ENCODE measurements around the gene PIP4K2A.
"Not testable (repeated sequence)": the region's sequence is repeated elsewhere in the genome, so short reads cannot be mapped to it uniquely, and the experiment has no call there.

Gene PIP4K2A

DNA sequence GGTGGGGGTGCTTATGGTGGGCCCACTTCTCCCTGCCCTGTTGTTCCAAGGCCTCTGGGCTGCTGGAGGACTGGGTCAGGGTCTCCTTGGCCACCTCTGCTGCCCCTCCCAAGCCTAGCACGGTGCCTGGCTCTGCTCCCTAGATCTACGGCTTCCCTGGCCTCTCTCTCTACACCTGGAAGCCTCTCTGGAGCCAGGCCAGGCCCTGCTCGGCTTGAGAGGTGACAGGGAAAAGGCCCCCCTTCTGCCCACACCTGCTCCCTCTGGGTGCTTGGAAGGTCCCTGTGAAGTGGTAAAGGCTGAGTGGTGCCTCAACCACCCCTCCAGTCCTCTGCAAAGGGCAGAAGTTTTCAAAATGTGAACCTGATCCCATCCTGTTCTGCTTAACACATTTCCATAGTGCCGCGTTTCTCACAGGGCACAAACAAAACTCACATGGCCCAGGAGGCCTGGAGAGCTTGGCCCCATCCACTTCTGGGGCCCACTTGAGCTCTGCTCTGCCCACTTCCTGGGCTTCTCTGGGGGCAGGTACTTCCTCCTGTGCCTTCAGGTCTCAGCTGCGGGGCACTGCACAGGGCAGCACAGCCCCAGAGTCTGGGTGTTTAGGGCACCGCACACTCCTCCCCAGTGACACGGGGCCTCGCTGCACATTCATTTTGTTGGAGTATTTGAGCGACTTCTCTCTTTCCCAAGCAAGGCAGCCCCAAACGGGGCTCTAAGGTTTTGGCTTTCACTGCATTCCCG, 169.9 kb downstream of the PIP4K2A start:
- DNase-seq: no peak

DNA sequence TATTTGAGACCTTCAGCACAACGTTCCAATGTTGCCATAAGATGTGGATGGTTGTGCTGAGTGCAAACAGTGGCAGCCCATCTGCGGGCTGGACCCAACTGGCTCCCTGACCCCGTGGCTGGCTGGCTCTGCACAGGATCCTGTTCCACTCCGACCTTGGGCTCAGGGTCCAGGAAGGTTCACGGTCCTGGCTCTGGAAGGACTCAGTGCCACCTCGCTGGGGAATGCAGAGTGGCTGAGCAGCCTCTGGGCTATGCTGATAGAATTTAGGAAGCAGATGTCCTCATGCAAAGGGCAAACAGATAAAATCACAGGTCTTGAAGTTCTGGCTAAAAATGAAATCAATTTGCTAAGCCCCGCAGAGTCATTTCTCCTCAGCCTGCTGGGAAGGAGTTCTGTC, 171.6 kb downstream of the PIP4K2A start:
- DNase-seq: no peak

DNA sequence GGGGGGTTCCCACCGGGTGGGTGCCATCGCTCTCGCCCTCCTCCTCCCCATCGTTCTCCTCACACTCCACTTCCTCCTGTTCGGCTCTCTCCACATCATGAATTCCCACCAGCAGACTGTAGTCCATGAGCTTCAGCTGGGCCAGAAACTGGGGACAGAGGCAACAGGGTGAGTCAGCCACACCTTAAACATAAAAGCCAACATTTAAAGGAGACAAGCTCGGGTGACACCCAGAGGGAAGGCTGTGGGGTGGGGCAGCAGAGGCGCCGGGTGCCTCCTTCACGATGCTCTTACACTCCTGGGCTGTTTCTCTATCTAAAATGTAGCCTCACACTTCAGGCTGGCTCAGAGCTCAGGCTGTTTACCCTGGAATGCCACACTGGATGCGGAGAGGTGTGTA, 172.5 kb downstream of the PIP4K2A start:
- no peak for DNase-seq

DNA sequence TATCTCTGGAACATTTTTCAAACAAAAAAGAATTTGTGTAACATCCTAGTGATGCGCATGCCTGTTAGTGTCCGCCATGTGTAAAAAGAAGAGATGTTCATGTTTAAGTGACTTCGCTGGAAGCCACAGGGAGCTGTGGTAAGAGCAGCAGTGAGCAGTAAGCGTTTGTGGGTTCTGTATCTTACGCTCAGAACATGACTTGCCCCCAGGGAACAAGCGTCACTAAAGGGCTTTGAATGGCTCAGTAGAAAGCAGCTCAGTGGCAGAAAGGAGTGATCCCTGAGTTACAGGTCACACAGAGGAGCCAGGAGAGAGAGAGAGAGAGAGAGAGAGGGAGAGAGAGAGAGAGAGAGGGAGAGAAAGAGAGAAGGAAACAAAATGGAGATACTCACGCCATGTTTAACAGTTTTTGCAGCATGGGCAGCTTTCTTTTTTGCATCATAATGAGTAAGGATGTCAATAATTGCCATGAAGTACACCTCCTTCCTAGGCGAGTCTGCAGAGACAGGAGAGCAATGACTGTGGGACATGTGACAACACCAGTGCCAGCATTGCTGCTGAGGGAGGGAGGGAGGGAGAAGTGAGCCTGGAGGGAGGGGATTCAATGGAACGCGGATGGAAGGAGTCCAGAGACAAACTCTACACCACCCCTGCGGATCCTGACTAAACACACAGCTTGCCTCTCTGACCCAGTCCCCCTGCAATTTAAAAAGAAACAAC, 174.6 kb downstream of the PIP4K2A start:
- DNase-seq: no peak

DNA sequence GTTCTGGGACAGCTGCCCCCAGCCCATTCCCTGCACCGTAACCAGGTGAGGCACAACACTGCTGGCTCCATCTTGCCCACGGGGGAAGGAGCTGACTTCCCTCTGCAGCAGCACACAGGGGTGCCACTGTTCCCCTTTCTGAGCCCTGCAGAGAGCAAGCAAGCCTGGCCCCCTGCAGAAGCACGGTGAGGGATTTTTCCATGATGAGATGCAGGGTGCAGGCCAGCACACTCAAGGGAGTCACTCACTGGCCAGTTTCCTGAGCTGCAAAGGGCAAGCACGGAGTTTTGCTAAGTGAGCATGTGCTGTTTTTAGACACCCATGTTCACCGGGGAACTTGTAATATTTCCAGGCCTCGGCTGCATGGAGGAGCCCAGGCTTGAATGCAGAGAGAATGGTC, 176.6 kb downstream of the PIP4K2A start:
- no peak for DNase-seq

DNA sequence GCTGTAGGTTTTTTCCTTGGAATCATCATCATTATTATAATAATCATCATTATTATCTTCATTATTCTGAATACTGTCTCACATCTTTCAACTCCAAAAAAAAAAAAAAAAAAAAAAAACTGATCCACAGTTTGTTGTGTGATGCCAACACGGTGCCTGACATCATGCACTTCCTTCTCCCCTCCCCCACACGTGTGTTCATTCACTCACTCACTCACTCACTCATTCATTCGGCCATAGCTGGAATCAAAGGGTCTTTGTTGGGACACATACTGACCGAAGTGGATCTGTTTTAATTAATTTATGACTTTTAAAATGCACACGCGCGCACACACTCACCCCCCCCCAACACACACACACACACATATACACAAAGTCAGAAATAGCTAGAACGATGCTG, 177.8 kb downstream of the PIP4K2A start:
- DNase-seq: no peak

DNA sequence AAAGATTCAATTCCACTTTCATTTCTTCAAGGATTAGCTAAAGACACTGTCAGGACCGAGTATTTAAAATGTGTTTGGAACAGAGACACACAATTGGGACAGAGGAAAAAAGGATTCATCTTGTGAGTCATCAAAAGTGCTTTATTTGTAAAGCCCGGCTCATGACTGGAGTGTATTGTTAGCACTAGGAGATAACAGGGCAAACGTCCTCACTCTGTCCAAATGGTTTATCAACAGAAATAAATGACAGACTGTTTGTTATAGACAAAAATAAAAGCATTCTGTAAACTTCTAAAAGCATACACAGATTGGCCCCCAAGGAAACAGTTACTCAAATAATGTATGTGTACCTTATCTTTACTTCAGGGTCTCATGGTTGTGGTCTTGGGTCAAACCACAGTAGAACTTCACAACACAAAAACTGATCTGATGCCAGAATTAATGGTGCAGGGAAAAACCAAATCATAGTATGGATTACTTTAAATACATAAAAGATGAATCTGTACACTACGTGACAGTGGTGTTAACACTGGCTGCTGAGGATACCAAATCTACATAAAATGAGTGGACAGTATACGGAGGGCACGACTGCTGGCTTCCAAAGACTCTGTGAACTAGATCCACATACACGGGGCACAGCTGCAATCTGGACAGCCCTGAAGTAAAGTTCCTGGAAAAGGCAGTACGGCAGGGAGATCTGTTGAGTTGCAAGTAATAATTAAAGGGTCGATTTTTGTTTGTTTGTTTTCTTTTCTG, 179.4 kb downstream of the PIP4K2A start:
- no peak for DNase-seq

DNA sequence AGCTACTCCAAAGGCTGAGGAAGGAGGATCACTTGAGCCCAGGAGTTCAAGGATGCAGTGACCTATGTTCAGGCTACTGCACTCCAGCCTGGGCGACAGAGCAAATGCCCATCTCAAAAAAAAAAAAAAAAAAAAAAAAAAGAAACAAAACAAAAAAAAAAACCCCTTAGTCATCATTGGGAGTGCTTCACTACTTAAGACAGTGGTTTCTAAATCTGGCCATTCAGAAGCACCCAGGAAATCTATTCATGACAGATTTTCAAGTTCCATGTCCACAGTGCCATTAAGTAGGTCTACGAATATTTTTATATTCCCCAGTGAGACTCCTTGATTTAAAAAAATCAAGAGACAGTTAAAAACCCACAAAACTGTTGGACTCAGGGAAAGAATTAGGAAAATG, 182.9 kb downstream of the PIP4K2A start:
- DNase-seq: no peak

DNA sequence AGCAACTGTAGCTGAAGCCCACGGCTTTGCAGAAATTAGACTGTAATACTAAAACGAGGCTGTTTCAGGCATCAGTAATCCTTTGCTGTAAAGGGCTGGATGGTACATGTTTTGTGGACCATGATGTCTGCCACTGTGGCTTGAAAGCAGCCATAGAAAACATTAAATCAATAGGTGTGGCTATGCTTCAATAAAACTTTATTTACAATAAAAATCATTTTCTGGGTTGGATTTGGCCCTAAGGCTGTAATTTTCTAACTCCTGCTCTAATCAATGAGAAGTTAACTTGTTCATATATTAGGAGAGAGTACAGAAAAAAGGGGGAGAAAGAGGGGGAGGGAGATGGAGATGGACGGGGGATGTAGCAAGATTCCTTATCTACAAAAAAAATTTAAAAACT, 183.4 kb downstream of the PIP4K2A start:
- DNase-seq: no peak

DNA sequence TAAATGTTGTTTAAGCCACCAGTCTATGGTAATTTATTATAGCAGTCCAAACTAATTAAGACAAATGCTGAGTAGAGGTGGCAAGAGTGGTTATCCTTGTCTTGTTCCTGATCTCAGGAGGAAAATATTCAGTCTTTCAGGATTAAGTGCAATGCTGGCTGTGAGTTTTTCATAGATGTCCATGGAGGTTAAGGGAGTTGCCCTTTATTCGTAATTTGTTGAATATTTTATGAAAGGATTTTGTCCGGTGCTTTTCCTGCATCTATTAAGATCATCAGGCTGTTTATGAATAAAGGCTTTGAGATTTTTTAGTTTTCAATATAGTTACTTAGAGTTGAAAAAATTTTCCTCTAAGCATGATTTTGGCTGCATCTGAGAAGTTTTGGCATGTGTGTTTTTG, 186.9 kb downstream of the PIP4K2A start:
- DNase-seq: no peak

DNA sequence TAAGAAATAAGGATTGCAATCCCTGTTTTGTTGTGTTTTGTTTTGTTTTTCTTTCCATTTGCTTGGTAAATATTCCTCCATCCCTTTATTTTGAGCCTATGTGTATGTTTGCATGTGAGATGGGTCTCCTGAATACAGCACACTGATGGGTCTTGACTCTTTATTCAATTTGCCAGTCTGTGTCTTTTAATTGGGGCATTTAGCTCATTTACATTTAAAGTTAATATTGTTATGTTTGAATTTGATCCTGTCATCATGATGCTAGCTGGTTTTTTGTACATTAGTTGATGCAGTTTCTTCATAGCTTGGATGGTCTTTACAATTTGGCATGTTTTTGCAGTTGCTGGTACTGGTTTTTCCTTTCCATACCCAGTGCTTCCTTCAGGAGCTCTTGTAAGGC, 190.0 kb downstream of the PIP4K2A start:
- DNase-seq: not testable (repeated sequence)

DNA sequence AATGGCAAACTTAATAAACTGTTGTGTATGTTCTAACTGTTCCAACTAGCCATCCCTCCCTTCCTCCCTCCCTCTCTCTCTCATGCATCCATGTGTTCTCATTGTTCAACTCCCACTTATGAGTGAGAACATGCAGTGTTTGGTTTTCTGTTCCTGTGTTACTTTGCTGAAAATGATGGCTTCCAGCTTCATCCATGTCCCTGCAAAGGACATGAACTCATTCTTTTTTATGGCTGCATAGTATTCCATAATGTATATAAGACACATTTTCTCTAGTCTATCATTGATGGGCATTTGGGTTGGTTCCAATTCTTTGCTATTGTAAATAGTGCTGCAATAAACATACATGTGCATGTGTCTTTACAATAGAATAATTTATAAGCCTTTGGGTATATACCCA, 193.7 kb downstream of the PIP4K2A start:
- not testable (repeated sequence) for DNase-seq

DNA sequence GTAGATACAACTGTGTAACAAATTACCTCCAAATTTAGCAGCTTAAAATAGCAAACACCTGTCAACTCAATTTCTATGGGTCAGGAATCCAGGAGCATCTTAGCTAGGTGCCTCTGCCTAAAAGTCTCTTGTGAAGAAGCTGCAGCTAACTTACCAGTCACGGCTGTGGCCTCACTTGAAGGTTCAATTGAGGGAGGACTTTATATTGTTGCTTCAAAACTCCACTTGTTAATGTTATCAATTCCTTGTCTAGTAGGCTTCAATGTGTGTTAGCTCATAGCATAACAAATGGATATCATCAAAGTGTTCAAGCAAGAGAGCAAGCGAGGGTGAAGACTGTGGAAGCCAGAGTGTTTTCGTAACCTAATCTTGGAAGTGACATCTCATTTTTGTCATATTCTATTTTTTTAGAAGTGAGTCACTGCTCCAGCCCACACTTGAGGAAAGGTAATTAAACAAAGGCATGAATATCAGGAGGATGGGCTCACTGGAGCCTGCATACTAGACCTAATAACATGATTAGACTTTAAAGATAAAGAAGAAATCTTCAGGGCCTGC, 196.1 kb downstream of the PIP4K2A start:
- no peak for DNase-seq

DNA sequence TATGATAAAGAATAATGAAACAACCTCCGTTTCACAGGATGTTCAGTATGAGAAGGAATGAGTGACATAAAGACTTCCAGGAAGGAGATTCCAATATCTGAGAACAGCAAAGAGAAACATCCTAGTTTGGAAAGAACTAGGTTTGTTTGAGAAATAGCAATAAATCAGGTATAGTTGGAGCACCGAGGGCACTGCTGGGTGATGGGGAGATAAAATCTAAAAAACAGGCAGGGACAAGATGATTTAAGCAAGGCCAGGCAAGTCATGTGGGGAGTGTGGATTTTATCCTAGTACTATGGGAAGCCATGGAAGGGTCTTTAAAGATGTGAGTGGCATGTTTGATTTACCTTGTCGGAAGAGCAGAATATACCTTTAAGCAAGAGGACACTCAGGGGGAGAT, 199.4 kb downstream of the PIP4K2A start:
- DNase-seq: no peak

DNA sequence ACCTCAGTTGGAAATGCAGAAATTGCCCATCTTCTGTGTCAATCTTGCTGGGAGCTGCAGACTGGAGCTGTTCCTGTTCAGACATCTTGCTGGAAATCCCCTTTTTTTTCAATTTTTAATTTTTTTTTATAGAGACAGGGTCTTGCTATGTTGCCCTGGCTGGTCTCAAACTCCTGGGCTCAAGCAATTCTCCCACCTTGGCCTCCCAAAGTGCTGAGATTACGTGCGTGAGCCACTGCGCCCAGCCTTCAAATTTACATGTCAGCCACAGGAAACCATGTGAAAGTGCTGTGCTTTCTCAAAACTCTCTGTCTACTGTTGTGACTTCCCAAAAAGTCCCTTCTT, 200.0 kb downstream of the PIP4K2A start:
- not testable (repeated sequence) for DNase-seq

DNA sequence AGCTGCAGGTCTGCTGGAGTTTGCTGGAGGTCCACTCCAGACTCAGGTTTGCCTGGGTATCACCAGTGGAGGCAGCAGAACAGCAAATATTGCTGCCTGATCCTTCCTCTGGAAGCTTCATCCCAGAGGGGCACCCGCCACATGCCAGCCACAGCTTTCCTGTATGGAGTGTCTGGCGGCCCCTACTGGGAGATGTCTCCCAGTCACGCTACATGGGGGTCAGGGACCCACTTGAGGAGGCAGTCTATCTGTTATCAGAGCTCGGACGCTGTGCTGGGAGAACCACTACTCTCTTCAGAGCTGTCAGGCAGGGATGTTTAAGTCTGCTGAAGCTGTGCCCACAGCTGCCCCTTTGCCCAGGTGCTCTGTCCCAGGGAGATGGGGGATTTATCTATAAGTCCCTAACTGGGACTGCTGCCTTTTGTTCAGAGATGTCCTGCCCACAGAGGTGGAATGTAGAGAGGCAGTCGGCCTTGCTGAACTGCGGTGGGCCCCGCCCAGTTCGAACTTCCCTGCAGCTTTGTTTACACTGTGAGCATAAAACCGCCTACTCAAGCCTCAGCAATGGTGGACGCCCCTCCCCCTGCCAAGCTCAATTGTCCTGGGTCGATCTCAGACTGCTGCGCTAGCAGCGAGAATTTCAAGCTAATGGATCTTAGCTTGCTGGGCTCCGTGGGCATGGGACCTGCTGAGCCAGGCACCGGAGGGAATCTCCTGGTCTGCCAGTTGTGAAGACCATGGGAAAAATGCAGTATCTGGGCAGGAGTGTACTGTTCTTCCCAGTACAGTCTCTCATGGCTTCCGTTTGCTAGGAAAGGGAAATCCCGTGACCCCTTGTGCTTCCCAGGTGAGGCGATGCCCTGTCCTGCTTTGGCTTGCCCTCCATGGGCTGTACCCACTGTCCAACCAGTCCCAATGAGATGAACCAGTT, 200.6 kb downstream of the PIP4K2A start:
- DNase-seq: not testable (repeated sequence)

DNA sequence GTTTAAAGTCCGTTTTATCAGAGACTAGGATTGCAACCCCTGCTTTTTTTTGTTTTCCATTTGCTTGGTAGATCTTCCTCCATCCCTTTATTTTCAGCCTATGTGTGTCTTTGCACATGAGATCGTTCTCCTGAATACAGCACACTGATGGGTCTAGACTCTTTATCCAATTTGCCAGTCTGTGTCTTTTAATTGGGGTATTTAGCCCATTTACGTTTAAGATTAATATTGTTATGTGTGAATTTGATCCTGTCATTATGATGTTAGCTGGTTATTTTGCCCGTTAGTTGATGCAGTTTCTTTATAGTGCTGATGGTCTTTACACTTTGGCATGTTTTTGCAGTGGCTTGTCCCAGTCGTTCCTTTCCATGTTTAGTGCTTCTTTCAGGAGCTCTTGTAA, 202.4 kb downstream of the PIP4K2A start:
- DNase-seq: not testable (repeated sequence)

DNA sequence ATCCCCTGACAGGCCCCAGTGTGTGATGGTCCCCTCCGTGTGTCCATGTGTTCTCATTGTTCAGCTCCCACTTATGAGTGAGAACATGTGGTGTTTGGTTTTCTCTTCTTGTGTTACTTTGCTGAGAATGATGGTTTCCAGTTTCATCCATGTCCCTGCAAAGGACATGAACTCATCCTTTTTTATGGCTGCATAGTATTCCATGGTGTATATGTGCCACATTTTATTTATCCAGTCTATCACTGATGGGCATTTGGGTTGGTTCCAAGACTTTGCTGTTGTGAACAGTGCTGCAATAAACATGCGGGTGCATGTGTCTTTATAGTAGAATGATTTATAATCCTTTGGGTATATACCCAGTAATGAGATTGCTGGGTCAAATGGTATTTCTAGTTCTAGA, 206.2 kb downstream of the PIP4K2A start:
- DNase-seq: not testable (repeated sequence)

DNA sequence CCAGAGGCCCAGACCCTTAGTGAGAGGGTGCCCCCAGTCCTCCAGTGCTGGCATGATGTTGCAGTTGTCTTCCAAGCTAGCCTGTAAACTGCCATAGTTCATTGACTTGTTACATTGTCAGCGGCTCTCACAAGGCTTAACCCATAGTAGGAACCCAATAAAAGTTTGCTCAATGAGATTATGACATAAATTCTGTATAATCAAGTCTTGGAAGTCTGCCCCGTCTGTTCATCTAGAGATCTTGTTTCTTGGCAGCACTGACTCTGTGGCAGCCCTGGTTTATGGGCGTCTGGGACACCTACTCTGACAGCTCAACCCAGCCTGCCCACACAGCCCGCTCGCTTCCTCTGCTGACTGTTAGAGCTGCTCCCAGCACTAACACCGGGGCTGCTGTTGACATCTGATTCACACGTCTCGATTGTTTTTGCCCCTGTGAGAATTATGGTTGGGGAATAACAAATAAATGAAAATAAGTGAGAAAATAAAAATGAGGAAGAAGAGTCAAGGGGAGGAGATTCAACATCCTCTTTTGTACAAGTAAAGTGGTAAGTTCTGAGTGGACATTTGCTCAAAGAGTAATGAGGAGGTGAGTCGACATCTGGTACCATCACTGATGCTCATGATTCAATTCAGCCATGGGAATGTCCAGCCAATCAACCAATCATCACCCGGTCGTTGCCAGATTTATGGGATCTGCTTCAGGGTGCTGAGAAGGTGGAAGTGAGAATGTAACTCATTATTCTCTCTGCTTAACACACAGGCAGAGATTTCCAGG, 208.3 kb downstream of the PIP4K2A start:
- no peak for DNase-seq

DNA sequence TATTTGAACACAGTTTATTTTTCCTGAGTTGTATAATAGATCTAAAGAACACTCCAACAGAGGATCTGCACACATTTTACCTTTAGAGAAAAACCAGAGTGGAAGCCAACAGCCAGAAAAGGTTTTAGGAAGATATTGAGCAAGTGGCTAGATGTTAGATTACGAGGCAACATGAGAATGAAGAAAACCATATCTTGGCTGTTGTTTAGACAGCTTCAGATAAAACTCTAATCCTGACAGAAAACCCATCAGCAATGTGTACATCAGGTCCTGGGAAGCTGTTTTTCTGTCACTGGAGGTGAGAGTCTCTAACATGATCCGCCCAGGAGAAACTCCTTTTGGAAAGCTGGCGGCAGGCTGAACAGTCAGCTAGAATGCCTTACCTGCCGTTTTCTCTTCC, 209.6 kb downstream of the PIP4K2A start:
- no peak for DNase-seq

DNA sequence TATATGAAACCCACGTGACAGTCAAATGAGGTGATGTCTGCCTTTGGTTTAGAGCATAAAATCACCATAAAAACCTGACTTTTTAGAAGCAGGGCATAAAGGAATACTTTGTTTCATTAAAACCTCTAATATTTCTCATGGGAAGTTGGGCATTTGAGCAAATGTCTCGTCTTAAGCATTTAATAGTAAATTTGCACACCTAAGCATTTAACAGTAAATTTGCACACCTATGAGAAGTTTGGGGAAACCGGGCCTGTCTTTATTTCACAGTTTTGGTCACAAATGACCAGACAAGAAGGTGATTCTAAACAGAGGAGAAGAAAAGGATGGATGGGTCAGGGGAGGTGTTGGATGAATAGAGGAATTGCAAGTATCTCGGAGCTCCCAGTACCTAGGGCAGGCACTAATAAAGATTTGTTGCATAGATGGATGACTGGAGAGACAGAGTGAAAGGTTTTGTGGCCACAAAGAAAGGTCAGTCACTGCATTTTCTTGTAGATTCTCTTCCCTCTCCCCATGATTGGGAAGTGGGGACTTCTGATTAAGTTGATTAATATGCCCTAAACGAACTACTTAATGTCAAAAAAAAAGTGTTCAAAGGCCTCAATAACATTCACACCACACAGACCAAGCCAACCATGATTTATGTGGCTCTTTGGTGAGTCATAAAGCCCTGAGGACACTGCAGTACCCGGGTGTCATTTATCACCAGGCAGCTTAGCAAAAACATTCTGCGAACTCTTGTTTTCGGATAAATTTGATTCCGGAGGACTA, 210.9 kb downstream of the PIP4K2A start:
- DNase-seq: no peak

Data from NCI-H1694 treated with DMSO at 0.1 percent for 48 hours (cell line).